ENCODE data around the gene SPAG4. TPM values are rescaled to one million over a fixed set of nuclear protein-coding genes. Genes with fewer than 3 reads are reported as not detected.

SPAG4 gene
- total and polyA plus RNA-seq, 10 donors: 2.5 to 32.1 (median 11.5) TPM

GRCh38 chr20:35595456-35595855 is 20.2 kb upstream of the SPAG4 start:
- 81 to 95% (median 93%) methylated on average over 7 to 17 of the region's 17 CpGs for WGBS, 5 donors
- TF ChIP-seq POLR2A (IDR thresholded peaks at IDR 0.05) (no peak), CTCF (IDR thresholded peaks at IDR 0.05 in 8 of 11, conservative IDR thresholded peaks at IDR 0.05 in 3 of 11) (no peak), POLR2AphosphoS5 (IDR thresholded peaks at IDR 0.05) (no peak)
- intact Hi-C loops (cut with DNase I; ENCODE audit: low total_unique reads): no loop called here
- Histone ChIP-seq H3K4me1 (peaks cover 0 to 3% (median 2%) of the 10 kb centered on the region in 6 donors), H3K27me3 (replicated peaks in 1 of 7) (peaks cover 0 to 19% (median 7%) of the 10 kb centered on the region in 7 donors), H3K27ac (no peak overlapping the region), H3K4me3 (no peak overlapping the region), H3K9me3 (no peaks in the 10 kb centered on the region), H3K36me3 (no peaks in the 10 kb centered on the region)
- DNase-seq: peak; percentile 64

GRCh38 chr20:35595901-35596300 is 19.7 kb upstream of the SPAG4 start:
- Histone ChIP-seq H3K4me3 (no peak overlapping the region), H3K27me3 (replicated peaks in 1 of 7) (peaks cover 0 to 24% (median 12%) of the 10 kb centered on the region in 7 donors), H3K9me3 (no peaks in the 10 kb centered on the region), H3K27ac (no peak overlapping the region), H3K4me1 (peaks cover 4 to 7% (median 6%) of the 10 kb centered on the region in 6 donors), H3K36me3 (no peaks in the 10 kb centered on the region)
- WGBS, 5 donors: 82 to 85% (median 82%) methylated on average over 7 of the region's 7 CpGs
- DNase-seq: peak; percentile 20
- intact Hi-C loops (cut with DNase I; ENCODE audit: low total_unique reads): no loop called here
- TF ChIP-seq CTCF (IDR thresholded peaks at IDR 0.05 in 8 of 11, conservative IDR thresholded peaks at IDR 0.05 in 3 of 11): no peak
- TF ChIP-seq POLR2A (IDR thresholded peaks at IDR 0.05): no peak
- TF ChIP-seq POLR2AphosphoS5 (IDR thresholded peaks at IDR 0.05): no peak

- WGBS, 5 donors: 80 to 95% (median 87%) methylated on average over 2 of the region's 2 CpGs
- Histone ChIP-seq H3K36me3 (no peaks in the 10 kb centered on the region), H3K4me1 (peaks cover 8 to 20% (median 19%) of the 10 kb centered on the region in 6 donors), H3K27me3 (replicated peaks in 1 of 7) (peaks cover 0 to 37% (median 19%) of the 10 kb centered on the region in 7 donors), H3K4me3 (no peak overlapping the region), H3K27ac (no peak overlapping the region), H3K9me3 (no peaks in the 10 kb centered on the region)
- no peak for DNase-seq
- intact Hi-C loops (cut with DNase I; ENCODE audit: low total_unique reads): no loop called here
- TF ChIP-seq CTCF (IDR thresholded peaks at IDR 0.05 in 8 of 11, conservative IDR thresholded peaks at IDR 0.05 in 3 of 11) (no peak), POLR2AphosphoS5 (IDR thresholded peaks at IDR 0.05) (no peak), POLR2A (IDR thresholded peaks at IDR 0.05) (no peak)
These were observed 18.4 kb upstream of the SPAG4 start for GRCh38 chr20:35597186-35597585.

- Histone ChIP-seq H3K4me3 (no peak overlapping the region), H3K4me1 (peaks cover 8 to 23% (median 19%) of the 10 kb centered on the region in 6 donors), H3K36me3 (no peaks in the 10 kb centered on the region), H3K27ac (no peak overlapping the region), H3K27me3 (replicated peaks in 1 of 7) (peaks cover 0 to 44% (median 23%) of the 10 kb centered on the region in 7 donors), H3K9me3 (no peaks in the 10 kb centered on the region)
- peak; percentile 22 for DNase-seq
- intact Hi-C loops (cut with DNase I; ENCODE audit: low total_unique reads): no loop called here
- TF ChIP-seq POLR2AphosphoS5 (IDR thresholded peaks at IDR 0.05) (no peak), POLR2A (IDR thresholded peaks at IDR 0.05) (no peak), CTCF (IDR thresholded peaks at IDR 0.05 in 8 of 11, conservative IDR thresholded peaks at IDR 0.05 in 3 of 11) (no peak)
- WGBS, 5 donors: 72 to 80% (median 75%) methylated on average over 7 of the region's 7 CpGs
These were observed 17.2 kb upstream of the SPAG4 start for GRCh38 chr20:35598476-35598875.
